Subcutaneous abdominal adipose tissue (tissue), 5 donors: ENCODE data around the gene POLD3.

ENCODE experiments used
- H3K27ac ChIP-seq: one replicate; pipeline ENCODE4 v1.7.0; 2013; ENCODE audit warnings: low read depth, mild to moderate bottlenecking, inconsistent platforms, low read length, moderate library complexity
- H3K27me3 ChIP-seq, 5 donors: one replicate each; pipeline ENCODE4 v1.7.0; 2013; ENCODE audit warnings: low read length in 5 of 5, inconsistent platforms in 1 of 5; ENCODE audit not compliant: control insufficient read depth in 5 of 5, insufficient read depth in 4 of 5
- H3K36me3 ChIP-seq, 5 donors: one replicate each; pipeline ENCODE4 v1.7.0; 2013; ENCODE audit warnings: low read length in 5 of 5; ENCODE audit not compliant: control insufficient read depth in 5 of 5, insufficient read depth in 5 of 5
- H3K4me1 ChIP-seq, 5 donors: one replicate each; pipeline ENCODE4 v1.7.0; 2013; ENCODE audit warnings: low read length in 5 of 5, mild to moderate bottlenecking in 3 of 5, moderate library complexity in 1 of 5; ENCODE audit not compliant: control insufficient read depth in 5 of 5, insufficient read depth in 5 of 5
- H3K4me3 ChIP-seq, 5 donors: one replicate each; pipeline ENCODE4 v1.7.0; 2013; ENCODE audit warnings: low read length in 5 of 5, low read depth in 1 of 5
- H3K9ac ChIP-seq, 5 donors: one replicate each; pipeline ENCODE4 v1.7.0; 2013; ENCODE audit warnings: low read length in 5 of 5, mild to moderate bottlenecking in 4 of 5, moderate library complexity in 3 of 5
- H3K9me3 ChIP-seq, 5 donors: one replicate each; pipeline ENCODE4 v1.7.0; 2013; ENCODE audit warnings: low read length in 5 of 5; ENCODE audit not compliant: control insufficient read depth in 5 of 5
- donor health status: healthy.
- donor health status: healthy.
- donor health status: healthy.
- donor health status: healthy.
- donor health status: healthy.

Gene POLD3

GRCh38 chr11:74568028-74568427 lies 24.4 kb upstream of the POLD3 start:
- Histone ChIP-seq H3K27ac (no peak overlapping the region), H3K36me3 (no peaks in the 10 kb centered on the region), H3K4me3 (no peak overlapping the region), H3K4me1 (peaks cover 0 to 3% (median 0%) of the 10 kb centered on the region in 5 donors), H3K9me3 (no peaks in the 10 kb centered on the region), H3K9ac (no peak overlapping the region), H3K27me3 (no peaks in the 10 kb centered on the region)

- H3K9ac ChIP-seq = no peak overlapping the region
- no peaks in the 10 kb centered on the region for H3K36me3 ChIP-seq
- no peaks in the 10 kb centered on the region for H3K4me1 ChIP-seq
- H3K9me3 ChIP-seq = no peaks in the 10 kb centered on the region
- H3K27ac ChIP-seq = no peak overlapping the region
- peaks cover 0 to 4% (median 0%) of the 10 kb centered on the region in 5 donors for H3K27me3 ChIP-seq
- H3K4me3 ChIP-seq = no peak overlapping the region
These were observed 21.9 kb upstream of the POLD3 start for GRCh38 chr11:74570266-74571061.

GRCh38 chr11:74571062-74571399 lies 21.4 kb upstream of the POLD3 start:
- H3K36me3 ChIP-seq = no peaks in the 10 kb centered on the region
- H3K27me3 ChIP-seq = peaks cover 0 to 4% (median 0%) of the 10 kb centered on the region in 5 donors
- no peak overlapping the region for H3K27ac ChIP-seq
- no peak overlapping the region for H3K4me3 ChIP-seq
- H3K9me3 ChIP-seq = no peaks in the 10 kb centered on the region
- no peaks in the 10 kb centered on the region for H3K4me1 ChIP-seq
- H3K9ac ChIP-seq = no peak overlapping the region

GRCh38 chr11:74572349-74572748 lies 20.0 kb upstream of the POLD3 start:
- Histone ChIP-seq H3K9ac (no peak overlapping the region), H3K27ac (no peak overlapping the region), H3K4me3 (no peak overlapping the region), H3K27me3 (peaks cover 0 to 4% (median 0%) of the 10 kb centered on the region in 5 donors), H3K9me3 (no peaks in the 10 kb centered on the region), H3K4me1 (no peaks in the 10 kb centered on the region), H3K36me3 (no peaks in the 10 kb centered on the region)

- H3K9me3 ChIP-seq = no peaks in the 10 kb centered on the region
- H3K27ac ChIP-seq = no peak overlapping the region
- no peak overlapping the region for H3K9ac ChIP-seq
- peaks cover 0 to 4% (median 0%) of the 10 kb centered on the region in 5 donors for H3K27me3 ChIP-seq
- no peak overlapping the region for H3K4me3 ChIP-seq
- H3K36me3 ChIP-seq = no peaks in the 10 kb centered on the region
- no peaks in the 10 kb centered on the region for H3K4me1 ChIP-seq
These were observed 17.8 kb upstream of the POLD3 start for GRCh38 chr11:74574563-74574962.

- H3K27me3 ChIP-seq = peaks cover 0 to 4% (median 0%) of the 10 kb centered on the region in 5 donors
- peaks cover 0 to under 1% (median 0%) of the 10 kb centered on the region in 5 donors for H3K4me1 ChIP-seq
- H3K36me3 ChIP-seq = no peaks in the 10 kb centered on the region
- no peaks in the 10 kb centered on the region for H3K9me3 ChIP-seq
- H3K27ac ChIP-seq = no peak overlapping the region
- no peak overlapping the region for H3K9ac ChIP-seq
- no peak overlapping the region for H3K4me3 ChIP-seq
These were observed 16.4 kb upstream of the POLD3 start for GRCh38 chr11:74575999-74576398.

- Histone ChIP-seq H3K36me3 (no peaks in the 10 kb centered on the region), H3K27me3 (peaks cover 0 to 4% (median 0%) of the 10 kb centered on the region in 5 donors), H3K27ac (no peak overlapping the region), H3K4me1 (peaks cover 0 to 6% (median 0%) of the 10 kb centered on the region in 5 donors), H3K9ac (no peak overlapping the region), H3K9me3 (no peaks in the 10 kb centered on the region), H3K4me3 (no peak overlapping the region)
These were observed 15.2 kb upstream of the POLD3 start for GRCh38 chr11:74577181-74577580.

- Histone ChIP-seq H3K9ac (no peak overlapping the region), H3K4me1 (peaks cover 0 to 6% (median 0%) of the 10 kb centered on the region in 5 donors), H3K27ac (no peak overlapping the region), H3K27me3 (peaks cover 0 to 4% (median 0%) of the 10 kb centered on the region in 5 donors), H3K4me3 (no peak overlapping the region), H3K36me3 (no peaks in the 10 kb centered on the region), H3K9me3 (no peaks in the 10 kb centered on the region)
These were observed 14.6 kb upstream of the POLD3 start for GRCh38 chr11:74577624-74578396.

- Histone ChIP-seq H3K9me3 (no peaks in the 10 kb centered on the region), H3K4me1 (peaks cover 0 to 6% (median 0%) of the 10 kb centered on the region in 5 donors), H3K9ac (no peak overlapping the region), H3K36me3 (no peaks in the 10 kb centered on the region), H3K27me3 (no peaks in the 10 kb centered on the region), H3K27ac (no peak overlapping the region), H3K4me3 (no peak overlapping the region)
These were observed 12.7 kb upstream of the POLD3 start for GRCh38 chr11:74579577-74580270.
